BLaER1 (cell line): Measurements from ENCODE around the gene GNRH2.

ENCODE experiments used
- H3K27ac ChIP-seq: shearing (Covaris generic); formaldehyde crosslinking; 2 replicates; pipeline ENCODE4 v1.8.1; 2022
- H3K27me3 ChIP-seq: shearing (Covaris generic); formaldehyde crosslinking; 2 replicates; pipeline ENCODE4 v1.8.1; 2022
- H3K36me3 ChIP-seq: shearing (Covaris generic); formaldehyde crosslinking; 2 replicates; pipeline ENCODE4 v1.8.1; 2022
- H3K4me1 ChIP-seq: shearing (Covaris generic); formaldehyde crosslinking; 2 replicates; pipeline ENCODE4 v1.8.1; 2022
- H3K4me2 ChIP-seq: shearing (Covaris generic); formaldehyde crosslinking; 2 replicates; pipeline ENCODE4 v1.8.1; 2022
- H3K4me3 ChIP-seq: shearing (Covaris generic); formaldehyde crosslinking; 2 replicates; pipeline ENCODE4 v1.8.1; 2022
- H3K9ac ChIP-seq: shearing (Covaris generic); formaldehyde crosslinking; 2 replicates; pipeline ENCODE4 v1.8.1; 2022
- H3K9me3 ChIP-seq: shearing (Covaris generic); formaldehyde crosslinking; 2 replicates; pipeline ENCODE4 v1.8.1; 2022
- H4K20me1 ChIP-seq: shearing (Covaris generic); formaldehyde crosslinking; 2 replicates; pipeline ENCODE4 v1.8.1; 2022
- Cebpa-rat ChIP-seq: shearing (Covaris generic); IDR thresholded peaks from 2 replicates; pipeline ENCODE4 v1.8.1; 2022

Gene GNRH2

DNA sequence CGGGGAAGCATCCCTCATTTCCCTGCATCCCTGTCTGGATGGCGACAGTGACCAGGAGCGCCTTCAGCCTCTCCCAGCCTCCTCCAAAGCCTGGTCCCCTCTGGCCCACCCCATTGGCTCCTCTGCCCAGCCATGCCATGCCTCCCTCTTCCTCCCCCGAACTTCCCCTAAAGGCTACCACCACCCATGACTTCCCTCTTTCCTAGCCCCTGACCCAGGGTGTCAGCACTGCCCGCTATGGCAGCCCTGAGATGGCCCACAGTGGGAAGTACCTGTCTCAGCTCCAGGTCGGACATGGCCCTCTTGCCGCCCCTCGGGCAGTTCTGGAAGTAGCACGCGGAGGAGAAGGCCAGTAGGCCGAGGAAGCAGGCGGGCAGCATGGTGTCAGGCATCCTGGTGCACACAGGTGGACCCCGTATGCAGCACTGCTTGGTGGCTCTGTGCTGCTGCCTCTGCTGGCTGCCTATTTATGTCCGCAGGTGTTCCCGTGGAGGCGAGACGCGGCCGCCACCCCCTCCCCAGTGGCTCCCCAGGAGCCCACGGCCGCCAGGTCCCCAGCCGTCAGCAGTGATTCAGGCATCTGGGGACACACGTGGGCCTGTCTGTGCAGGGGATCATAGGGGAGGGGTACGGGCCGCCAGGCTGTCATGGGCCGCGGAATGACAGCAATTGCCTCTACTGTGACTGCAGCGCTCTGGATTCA, 41.0 kb downstream of the GNRH2 start, which contains the start of gene AVP:
AVP (minus strand) TSS at position 442 of the 703 bp plus-strand sequence; CDS start at position 392, 50 bp downstream.
- no peaks in the 10 kb centered on the region; the same call in 1 of the 2 replicates for H3K9me3 ChIP-seq
- no peaks in the 10 kb centered on the region for H3K4me1 ChIP-seq
- H3K9ac ChIP-seq: no peak within 1 kb of the TSS
- H4K20me1 ChIP-seq: peaks cover 15% of the 10 kb centered on the region; the same call in 1 of the 2 replicates
- no peaks in the 10 kb centered on the region for H3K36me3 ChIP-seq
- H3K27ac ChIP-seq: no peak within 1 kb of the TSS
- peaks cover 63% of the 10 kb centered on the region for H3K27me3 ChIP-seq
- TF ChIP-seq Cebpa-rat: no peak
- H3K4me2 ChIP-seq: no peak within 1 kb of the TSS
- no peak within 1 kb of the TSS for H3K4me3 ChIP-seq

DNA sequence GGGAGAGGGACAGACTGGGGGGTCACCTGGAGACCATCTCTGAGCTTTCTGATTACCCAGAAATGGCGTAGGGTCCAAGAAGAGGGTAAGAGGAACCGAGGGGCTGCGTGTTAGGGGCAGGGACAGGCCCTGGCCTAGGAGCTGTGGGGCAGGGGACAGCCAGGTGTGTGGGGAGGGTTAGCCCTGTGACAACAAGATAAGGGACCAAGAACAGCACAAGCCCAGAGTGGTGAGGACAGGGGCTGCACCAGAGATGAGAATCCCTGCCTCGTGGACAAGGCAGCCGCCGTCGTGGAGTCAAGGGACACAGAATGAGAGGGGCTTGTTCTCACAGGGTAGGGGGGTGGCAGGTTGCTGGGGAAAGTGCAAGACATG, 41.6 kb downstream of the GNRH2 start:
- Histone ChIP-seq H3K27me3 (peaks cover 58% of the 10 kb centered on the region), H3K4me1 (no peaks in the 10 kb centered on the region), H3K9me3 (no peaks in the 10 kb centered on the region; the same call in 1 of the 2 replicates), H3K9ac (no peak overlapping the region), H4K20me1 (peaks cover 15% of the 10 kb centered on the region; the same call in 1 of the 2 replicates), H3K27ac (no peak overlapping the region), H3K4me3 (no peak overlapping the region), H3K4me2 (no peak overlapping the region), H3K36me3 (no peaks in the 10 kb centered on the region)
- TF ChIP-seq Cebpa-rat: no peak

GRCh38 chr20:3085571-3086072, 42.2 kb downstream of the GNRH2 start:
- H3K4me3 ChIP-seq: no peak overlapping the region
- no peak overlapping the region for H3K4me2 ChIP-seq
- no peak for TF ChIP-seq Cebpa-rat
- peaks cover 4% of the 10 kb centered on the region for H3K4me1 ChIP-seq
- H4K20me1 ChIP-seq: peaks cover 13% of the 10 kb centered on the region; the same call in 1 of the 2 replicates
- peaks cover 55% of the 10 kb centered on the region for H3K27me3 ChIP-seq
- H3K36me3 ChIP-seq: no peaks in the 10 kb centered on the region
- no peak overlapping the region for H3K27ac ChIP-seq
- no peaks in the 10 kb centered on the region; the same call in 1 of the 2 replicates for H3K9me3 ChIP-seq
- no peak overlapping the region for H3K9ac ChIP-seq

DNA sequence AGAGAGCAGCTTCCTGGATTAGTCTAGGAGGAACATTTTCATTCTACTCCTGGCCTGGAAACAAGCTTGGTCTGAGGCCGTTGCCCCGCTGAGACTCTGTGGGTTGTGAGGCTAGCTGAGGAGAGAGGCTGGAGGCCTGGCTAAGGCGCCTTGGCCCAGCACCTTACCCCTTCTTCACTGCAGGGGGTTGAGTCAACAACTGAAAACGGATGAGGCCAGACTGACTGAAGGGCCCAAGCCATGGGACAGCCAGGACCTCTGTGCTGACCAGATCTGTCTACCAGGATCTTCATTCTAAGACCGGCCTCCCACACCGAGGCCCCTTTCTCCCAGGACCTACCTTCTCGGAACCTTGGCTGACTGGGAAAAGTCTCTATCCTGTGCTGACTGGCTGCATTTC, 44.6 kb downstream of the GNRH2 start:
- Histone ChIP-seq H3K4me3 (no peak overlapping the region), H4K20me1 (peaks cover 8% of the 10 kb centered on the region; the same call in 1 of the 2 replicates), H3K36me3 (no peaks in the 10 kb centered on the region), H3K9ac (no peak overlapping the region), H3K4me1 (peaks cover 20% of the 10 kb centered on the region), H3K9me3 (no peaks in the 10 kb centered on the region; the same call in 1 of the 2 replicates), H3K4me2 (no peak overlapping the region), H3K27me3 (peaks cover 55% of the 10 kb centered on the region), H3K27ac (no peak overlapping the region)
- no peak for TF ChIP-seq Cebpa-rat

DNA sequence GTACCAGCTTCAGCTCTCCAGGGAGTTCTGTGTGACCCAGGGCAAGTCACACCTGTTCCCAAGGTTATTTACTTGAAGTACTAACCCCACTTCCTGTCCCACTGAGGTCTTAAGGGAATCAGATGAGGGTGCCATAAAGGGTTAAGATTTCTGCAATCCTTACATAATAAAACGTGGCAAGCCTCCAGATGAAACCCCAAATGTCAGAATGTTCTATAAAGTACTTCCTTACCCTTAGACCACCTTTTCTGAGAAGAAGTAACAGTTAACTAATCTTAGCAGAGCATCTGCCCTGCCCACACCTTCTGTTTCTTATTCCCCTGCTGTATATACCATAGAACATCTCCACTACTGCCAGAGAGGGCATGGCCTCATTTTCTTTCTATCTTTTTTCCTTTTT, 47.1 kb downstream of the GNRH2 start:
- H3K36me3 ChIP-seq: no peaks in the 10 kb centered on the region
- peak overlapping the region; percentile 27 for H3K4me2 ChIP-seq
- H4K20me1 ChIP-seq: 0 out of 2 replicates have a peak, but pooled peaks cover 7% of the 10 kb centered on the region
- H3K27me3 ChIP-seq: peaks cover 57% of the 10 kb centered on the region
- no peaks in the 10 kb centered on the region for H3K9me3 ChIP-seq
- no peak overlapping the region for H3K27ac ChIP-seq
- H3K4me1 ChIP-seq: peaks cover 32% of the 10 kb centered on the region
- H3K9ac ChIP-seq: no peak overlapping the region
- H3K4me3 ChIP-seq: no peak overlapping the region
- TF ChIP-seq Cebpa-rat: no peak

DNA sequence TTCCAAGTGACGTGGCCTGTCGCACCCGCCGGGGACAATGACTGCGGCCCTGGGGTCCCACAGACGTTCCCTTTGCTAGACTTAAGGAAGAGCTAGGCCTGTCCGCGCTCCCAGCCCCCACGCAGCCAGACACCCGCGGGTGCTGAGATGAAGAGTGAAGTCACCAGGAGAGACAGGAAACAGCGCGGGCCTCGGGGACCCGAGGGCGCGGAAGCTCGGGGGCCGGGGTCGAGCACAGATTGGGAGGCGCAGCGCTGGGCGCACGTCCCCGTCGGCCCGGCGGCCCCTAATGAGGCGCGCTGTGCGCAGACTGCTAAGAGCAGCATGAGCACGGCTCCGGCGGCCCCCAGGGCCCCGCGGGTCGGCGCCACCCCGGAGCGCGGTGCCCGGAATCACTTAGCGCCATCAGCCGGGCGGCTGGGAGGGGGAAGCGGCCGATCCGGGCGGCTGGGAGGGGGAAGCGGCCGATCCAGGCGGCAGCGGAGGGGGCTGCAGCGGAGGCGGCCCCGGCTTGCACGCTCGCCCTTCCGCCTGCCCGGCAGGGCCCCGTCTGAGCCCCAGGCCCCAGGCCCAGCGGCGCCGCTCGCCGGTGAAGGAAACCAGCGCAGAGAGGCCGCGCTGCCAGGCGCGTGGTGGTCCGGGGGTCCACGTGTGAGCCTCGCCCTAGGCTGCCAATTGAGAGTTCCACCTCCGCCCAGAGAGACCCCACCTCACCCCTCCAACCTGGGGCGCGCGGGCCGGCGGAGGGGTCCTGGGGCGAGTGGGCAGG, 49.4 kb downstream of the GNRH2 start:
- Histone ChIP-seq H3K36me3 (no peaks in the 10 kb centered on the region), H3K4me3 (peak overlapping the region; percentile 64), H3K4me2 (peak overlapping the region; percentile 88), H3K27me3 (peaks cover 54% of the 10 kb centered on the region), H4K20me1 (0 out of 2 replicates have a peak, but pooled peaks cover 7% of the 10 kb centered on the region), H3K4me1 (peaks cover 32% of the 10 kb centered on the region), H3K27ac (no peak overlapping the region), H3K9me3 (no peaks in the 10 kb centered on the region), H3K9ac (no peak overlapping the region)
- TF ChIP-seq Cebpa-rat: no peak

- no peak for TF ChIP-seq Cebpa-rat
- Histone ChIP-seq H3K9me3 (no peaks in the 10 kb centered on the region), H4K20me1 (0 out of 2 replicates have a peak, but pooled peaks cover 7% of the 10 kb centered on the region), H3K36me3 (no peaks in the 10 kb centered on the region), H3K4me3 (no peak overlapping the region), H3K4me1 (peaks cover 32% of the 10 kb centered on the region), H3K27ac (no peak overlapping the region), H3K4me2 (peak overlapping the region; percentile 88), H3K9ac (no peak overlapping the region), H3K27me3 (peaks cover 54% of the 10 kb centered on the region)
These were observed 50.5 kb downstream of the GNRH2 start for GRCh38 chr20:3093861-3094361.

- Histone ChIP-seq H3K9me3 (no peaks in the 10 kb centered on the region), H3K4me3 (no peak overlapping the region), H3K27me3 (peaks cover 54% of the 10 kb centered on the region), H3K27ac (no peak overlapping the region), H3K9ac (no peak overlapping the region), H3K4me2 (no peak overlapping the region), H3K36me3 (no peaks in the 10 kb centered on the region), H4K20me1 (0 out of 2 replicates have a peak, but pooled peaks cover 7% of the 10 kb centered on the region), H3K4me1 (peaks cover 32% of the 10 kb centered on the region)
- no peak for TF ChIP-seq Cebpa-rat
These were observed 51.6 kb downstream of the GNRH2 start for GRCh38 chr20:3094848-3095629.
